ENCODE data around the gene SCPEP1.

The SCPEP1 gene

DNA sequence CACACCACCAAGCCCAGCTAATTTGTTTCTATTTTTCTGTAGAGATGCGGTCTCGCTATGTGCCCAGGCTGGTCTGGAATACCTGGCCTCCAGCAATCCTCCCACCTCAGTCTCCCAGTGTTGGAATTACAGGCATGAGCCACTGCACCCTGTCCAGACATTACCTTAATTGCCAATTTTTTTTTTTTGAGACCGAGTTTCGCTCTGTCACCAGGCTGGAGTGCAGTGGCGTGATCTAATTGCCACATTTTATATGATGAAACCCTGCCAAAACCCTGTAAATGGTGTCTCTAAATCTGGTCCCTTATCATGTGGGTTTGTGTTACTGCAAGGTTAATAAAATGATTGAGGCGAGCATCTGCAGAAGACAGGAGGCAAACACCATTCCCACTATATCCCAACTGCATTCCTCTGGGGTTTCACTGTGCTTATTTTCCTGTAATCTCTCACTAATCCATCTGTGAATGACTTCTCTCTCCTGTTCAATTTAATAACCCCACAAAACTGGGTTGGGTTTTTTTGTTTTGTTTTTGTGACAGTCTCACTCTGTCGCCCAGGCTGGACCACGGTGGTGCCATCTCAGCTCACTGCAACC lies 44.7 kb upstream of the SCPEP1 start:
- no peaks in the 10 kb centered on the region for H3K27me3 ChIP-seq (ENCODE audit: insufficient read depth, poor library complexity, severe bottlenecking)
- no peak for TF ChIP-seq CTCF (IDR thresholded peaks at IDR 0.05; ENCODE audit: poor library complexity, severe bottlenecking)
- no peak overlapping the region for H3K27ac ChIP-seq (ENCODE audit: poor library complexity, severe bottlenecking)
- ATAC-seq (ENCODE audit: low read depth) (no peak), DNase-seq (ENCODE audit: low spot score) (no peak)
- peaks cover 29% of the 10 kb centered on the region for H3K36me3 ChIP-seq (ENCODE audit: low read depth)
- no peak overlapping the region for H3K4me3 ChIP-seq (ENCODE audit: severe bottlenecking)
- H3K4me1 ChIP-seq (ENCODE audit: insufficient read depth, poor library complexity, severe bottlenecking) = peaks cover 7% of the 10 kb centered on the region
- peaks cover 20% of the 10 kb centered on the region for H3K9me3 ChIP-seq (ENCODE audit: severe bottlenecking)

- H3K36me3 ChIP-seq (ENCODE audit: low read depth) = peaks cover 35% of the 10 kb centered on the region
- no peak overlapping the region for H3K27ac ChIP-seq (ENCODE audit: poor library complexity, severe bottlenecking)
- ATAC-seq (ENCODE audit: low read depth) = no peak
- H3K4me1 ChIP-seq (ENCODE audit: insufficient read depth, poor library complexity, severe bottlenecking) = peaks cover 9% of the 10 kb centered on the region
- no peak for TF ChIP-seq CTCF (IDR thresholded peaks at IDR 0.05; ENCODE audit: poor library complexity, severe bottlenecking)
- H3K9me3 ChIP-seq (ENCODE audit: severe bottlenecking) = peaks cover 17% of the 10 kb centered on the region
- H3K4me3 ChIP-seq (ENCODE audit: severe bottlenecking) = no peak overlapping the region
- DNase-seq (ENCODE audit: low spot score) = no peak
- no peaks in the 10 kb centered on the region for H3K27me3 ChIP-seq (ENCODE audit: insufficient read depth, poor library complexity, severe bottlenecking)
Measured at GRCh38 chr17:56933868-56934267, 44.1 kb upstream of the SCPEP1 start.

GRCh38 chr17:56934280-56934679 lies 43.7 kb upstream of the SCPEP1 start:
- Histone ChIP-seq H3K9me3 (ENCODE audit: severe bottlenecking) (peaks cover 16% of the 10 kb centered on the region), H3K27ac (ENCODE audit: poor library complexity, severe bottlenecking) (no peak overlapping the region), H3K36me3 (ENCODE audit: low read depth) (peaks cover 39% of the 10 kb centered on the region), H3K4me1 (ENCODE audit: insufficient read depth, poor library complexity, severe bottlenecking) (peaks cover 9% of the 10 kb centered on the region), H3K4me3 (ENCODE audit: severe bottlenecking) (no peak overlapping the region), H3K27me3 (ENCODE audit: insufficient read depth, poor library complexity, severe bottlenecking) (no peaks in the 10 kb centered on the region)
- TF ChIP-seq CTCF (IDR thresholded peaks at IDR 0.05; ENCODE audit: poor library complexity, severe bottlenecking) = no peak
- no peak for ATAC-seq (ENCODE audit: low read depth)
- DNase-seq (ENCODE audit: low spot score) = no peak

GRCh38 chr17:56935461-56935860 lies 42.5 kb upstream of the SCPEP1 start:
- H3K4me3 ChIP-seq (ENCODE audit: severe bottlenecking) = no peak overlapping the region
- ATAC-seq (ENCODE audit: low read depth) = no peak
- no peaks in the 10 kb centered on the region for H3K27me3 ChIP-seq (ENCODE audit: insufficient read depth, poor library complexity, severe bottlenecking)
- H3K36me3 ChIP-seq (ENCODE audit: low read depth) = peaks cover 51% of the 10 kb centered on the region
- DNase-seq (ENCODE audit: low spot score) = no peak
- H3K4me1 ChIP-seq (ENCODE audit: insufficient read depth, poor library complexity, severe bottlenecking) = peaks cover 9% of the 10 kb centered on the region
- TF ChIP-seq CTCF (IDR thresholded peaks at IDR 0.05; ENCODE audit: poor library complexity, severe bottlenecking) = no peak
- H3K27ac ChIP-seq (ENCODE audit: poor library complexity, severe bottlenecking) = no peak overlapping the region
- H3K9me3 ChIP-seq (ENCODE audit: severe bottlenecking) = peaks cover 6% of the 10 kb centered on the region

- no peak for DNase-seq (ENCODE audit: low spot score)
- H3K36me3 ChIP-seq (ENCODE audit: low read depth) = peaks cover 63% of the 10 kb centered on the region
- no peak for ATAC-seq (ENCODE audit: low read depth)
- H3K4me1 ChIP-seq (ENCODE audit: insufficient read depth, poor library complexity, severe bottlenecking) = peaks cover 9% of the 10 kb centered on the region
- H3K9me3 ChIP-seq (ENCODE audit: severe bottlenecking) = no peaks in the 10 kb centered on the region
- no peak overlapping the region for H3K27ac ChIP-seq (ENCODE audit: poor library complexity, severe bottlenecking)
- no peak overlapping the region for H3K4me3 ChIP-seq (ENCODE audit: severe bottlenecking)
- no peaks in the 10 kb centered on the region for H3K27me3 ChIP-seq (ENCODE audit: insufficient read depth, poor library complexity, severe bottlenecking)
- TF ChIP-seq CTCF (IDR thresholded peaks at IDR 0.05; ENCODE audit: poor library complexity, severe bottlenecking) = no peak
Measured at GRCh38 chr17:56936697-56937322, 41.1 kb upstream of the SCPEP1 start.
